Activated T-helper 9 cell treated with anti-CD3 and anti-CD28 coated beads, Interleukin-2, amount 50 U/mL, for 16 hours (primary cell): ENCODE measurements around the gene AP2A1.

Experiments used
- DNase-seq: peaks from one replicate; pipeline ENCODE4 v3.0.0-alpha.2; 2020; ENCODE audit warnings: low read depth

AP2A1 gene

GRCh38 chr19:49793561-49793840, 26.7 kb downstream of the AP2A1 start:
- no peak for DNase-seq

- DNase-seq = no peak
Observed at GRCh38 chr19:49795615-49796014, 28.8 kb downstream of the AP2A1 start.

GRCh38 chr19:49798574-49798973, 31.8 kb downstream of the AP2A1 start:
- no peak for DNase-seq

GRCh38 chr19:49799271-49799797, 32.5 kb downstream of the AP2A1 start:
- no peak for DNase-seq

GRCh38 chr19:49799798-49800376, 33.1 kb downstream of the AP2A1 start:
- DNase-seq = no peak

- DNase-seq = no peak
Observed at GRCh38 chr19:49800771-49801170, 34.0 kb downstream of the AP2A1 start.

- no peak for DNase-seq
Observed at GRCh38 chr19:49801401-49801888, 34.6 kb downstream of the AP2A1 start.

- no peak for DNase-seq
Observed at GRCh38 chr19:49801966-49802661, 35.3 kb downstream of the AP2A1 start.

GRCh38 chr19:49802836-49803528, 36.2 kb downstream of the AP2A1 start:
- DNase-seq = no peak

- DNase-seq = no peak
Observed at GRCh38 chr19:49803529-49803856, 36.7 kb downstream of the AP2A1 start.

- no peak for DNase-seq
Observed at GRCh38 chr19:49805822-49806619, 39.2 kb downstream of the AP2A1 start.

- DNase-seq = no peak
Observed at GRCh38 chr19:49806620-49806959, 39.8 kb downstream of the AP2A1 start.

GRCh38 chr19:49807058-49807903, 40.5 kb downstream of the AP2A1 start:
- no peak for DNase-seq

- DNase-seq = no peak
Observed at GRCh38 chr19:49807904-49808675, 41.3 kb downstream of the AP2A1 start.

- DNase-seq = peak; percentile 77
Observed at GRCh38 chr19:49808711-49809159, 41.9 kb downstream of the AP2A1 start.

GRCh38 chr19:49809160-49809940, 42.5 kb downstream of the AP2A1 start:
- peak; percentile 30 for DNase-seq

GRCh38 chr19:49809941-49810389, 43.2 kb downstream of the AP2A1 start:
- DNase-seq = no peak

- DNase-seq = no peak
Observed at GRCh38 chr19:49811328-49811727, 44.5 kb downstream of the AP2A1 start.

- DNase-seq = no peak
Observed at GRCh38 chr19:49812452-49812996, 45.7 kb downstream of the AP2A1 start.
